CD4-positive, alpha-beta T cell treated with Interleukin-6 at 100 ng/mL for 8 hours (primary cell): ENCODE measurements around the gene HDLBP.

ENCODE experiments used
- DNase-seq: peaks from one replicate; pipeline ENCODE4 v3.0.0-alpha.2; 2020; ENCODE audit warnings: mixed read lengths, low spot score

The HDLBP gene

GRCh38 chr2:241228081-241228859 is 87.2 kb downstream of the HDLBP start:
- DNase-seq, result no peak

DNA sequence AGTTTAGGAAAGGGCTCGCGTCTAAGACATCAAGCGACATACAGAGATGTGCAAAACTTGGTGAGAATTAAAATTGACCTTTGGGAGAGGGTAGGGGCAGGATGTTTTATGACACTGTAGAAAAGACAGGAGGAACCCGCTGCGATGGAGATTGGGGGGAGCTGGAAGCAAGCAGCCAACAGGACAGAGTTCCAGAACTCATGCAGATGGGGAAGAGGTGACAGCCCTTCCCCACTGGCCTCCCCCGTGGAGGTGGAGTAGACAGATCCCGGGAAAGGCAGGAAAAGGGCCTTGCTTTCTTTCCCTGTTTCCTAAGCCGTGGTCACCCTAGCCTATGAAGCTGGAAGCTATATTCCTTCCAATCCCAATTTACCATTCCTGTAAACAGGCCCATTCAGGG is 87.9 kb downstream of the HDLBP start:
- no peak for DNase-seq

DNA sequence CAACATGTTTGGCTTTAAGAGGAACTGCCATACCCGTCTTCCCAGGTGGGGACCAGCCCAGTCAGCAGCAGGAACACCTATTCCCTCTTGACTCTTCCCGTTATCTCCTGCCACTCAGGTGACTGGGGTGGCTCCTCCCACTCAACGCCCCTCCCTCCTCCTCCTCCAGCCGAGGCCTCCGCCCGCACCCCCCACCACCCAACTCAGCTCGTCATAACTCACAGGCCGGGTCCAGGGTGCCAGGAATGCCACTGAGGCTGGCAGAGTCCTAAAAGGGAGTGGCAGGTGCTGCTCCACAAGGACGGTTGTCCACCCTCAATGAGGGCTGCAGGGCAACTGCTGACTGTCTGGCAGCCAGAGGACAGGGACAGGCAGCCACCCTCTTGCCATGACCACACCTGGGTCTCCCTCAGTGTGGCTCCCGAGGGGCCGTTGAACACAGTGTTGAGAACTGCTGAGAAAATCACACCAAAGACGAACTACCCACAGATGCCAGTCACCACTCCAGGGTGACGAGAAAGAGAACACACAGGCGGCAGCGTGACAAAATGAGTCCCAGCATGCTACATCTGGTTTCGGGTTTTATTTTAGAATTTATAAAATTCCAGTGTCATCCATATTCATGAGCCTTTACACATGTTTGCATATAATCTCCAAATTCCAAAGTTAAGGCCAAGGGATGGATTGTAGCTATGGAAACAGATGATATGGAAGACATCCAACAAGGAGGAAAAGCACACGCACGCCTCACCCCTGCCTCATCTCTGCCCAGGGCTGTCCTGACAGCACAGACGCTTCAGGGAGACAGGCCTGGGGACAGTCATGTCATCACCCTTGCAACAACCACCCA is 88.5 kb downstream of the HDLBP start:
- no peak for DNase-seq

- DNase-seq, result no peak
Measured at GRCh38 chr2:241225983-241226382, 89.5 kb downstream of the HDLBP start.

GRCh38 chr2:241225545-241225944 is 89.9 kb downstream of the HDLBP start:
- DNase-seq, result no peak

DNA sequence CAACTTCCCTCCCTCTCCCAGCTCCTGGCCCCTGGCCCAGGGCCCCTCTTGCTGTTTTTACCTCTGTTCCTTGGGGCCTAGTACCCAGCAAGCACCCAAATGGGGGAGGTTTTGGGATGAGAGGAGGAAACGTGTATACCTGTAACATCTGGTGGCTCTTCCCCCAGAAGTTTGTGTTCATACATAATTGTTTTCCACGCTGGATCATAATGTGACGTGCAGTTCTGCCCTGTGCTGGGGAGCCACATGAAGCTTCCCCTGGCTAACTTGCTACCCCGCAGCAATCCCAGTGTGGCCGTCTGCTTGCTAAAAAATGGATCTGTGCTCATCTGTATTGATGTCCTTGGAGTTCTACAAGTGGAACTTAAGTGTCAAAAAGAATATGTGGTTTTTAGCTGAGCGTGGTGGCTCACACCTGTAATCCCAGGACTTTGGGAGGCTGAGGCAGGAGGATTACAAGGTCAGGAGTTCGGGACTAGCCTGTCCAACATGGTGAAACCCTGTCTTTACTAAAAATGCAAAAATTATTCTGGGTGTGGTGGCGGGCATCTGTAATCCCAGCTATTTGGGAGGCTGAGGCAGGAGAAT is 90.5 kb downstream of the HDLBP start:
- DNase-seq, result no peak

DNA sequence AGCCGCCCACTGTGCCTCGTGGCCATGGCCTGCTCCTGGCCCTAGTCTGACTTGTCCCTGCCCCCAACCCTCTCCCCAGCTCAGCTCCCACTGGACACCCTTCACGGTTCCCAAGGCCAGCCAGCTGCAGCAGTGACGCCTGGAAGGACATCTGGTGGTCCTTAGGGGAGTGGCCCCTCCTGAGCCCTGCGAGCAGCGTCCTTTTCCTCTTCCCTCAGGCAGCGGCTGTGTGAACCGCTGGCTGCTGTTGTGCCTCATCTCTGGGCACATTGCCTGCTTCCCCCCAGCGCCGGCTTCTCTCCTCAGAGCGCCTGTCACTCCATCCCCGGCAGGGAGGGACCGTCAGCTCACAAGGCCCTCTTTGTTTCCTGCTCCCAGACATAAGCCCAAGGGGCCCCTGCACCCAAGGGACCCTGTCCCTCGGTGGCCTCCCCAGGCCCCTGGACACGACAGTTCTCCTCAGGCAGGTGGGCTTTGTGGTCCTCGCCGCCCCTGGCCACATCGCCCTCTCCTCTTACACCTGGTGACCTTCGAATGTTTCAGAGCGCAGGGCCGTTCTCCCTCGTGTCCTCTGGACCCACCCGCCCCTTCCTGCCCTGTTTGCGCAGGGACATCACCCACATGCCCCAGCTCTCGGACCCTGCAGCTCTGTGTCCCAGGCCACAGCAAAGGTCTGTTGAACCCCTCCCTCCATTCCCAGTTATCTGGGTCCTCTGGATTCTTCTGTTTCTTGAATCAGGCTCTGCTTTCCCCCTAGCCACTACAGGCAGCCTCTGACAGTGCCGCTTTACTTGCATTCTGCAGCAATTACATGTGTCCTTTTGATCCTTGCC is 91.2 kb downstream of the HDLBP start:
- DNase-seq, result no peak

DNA sequence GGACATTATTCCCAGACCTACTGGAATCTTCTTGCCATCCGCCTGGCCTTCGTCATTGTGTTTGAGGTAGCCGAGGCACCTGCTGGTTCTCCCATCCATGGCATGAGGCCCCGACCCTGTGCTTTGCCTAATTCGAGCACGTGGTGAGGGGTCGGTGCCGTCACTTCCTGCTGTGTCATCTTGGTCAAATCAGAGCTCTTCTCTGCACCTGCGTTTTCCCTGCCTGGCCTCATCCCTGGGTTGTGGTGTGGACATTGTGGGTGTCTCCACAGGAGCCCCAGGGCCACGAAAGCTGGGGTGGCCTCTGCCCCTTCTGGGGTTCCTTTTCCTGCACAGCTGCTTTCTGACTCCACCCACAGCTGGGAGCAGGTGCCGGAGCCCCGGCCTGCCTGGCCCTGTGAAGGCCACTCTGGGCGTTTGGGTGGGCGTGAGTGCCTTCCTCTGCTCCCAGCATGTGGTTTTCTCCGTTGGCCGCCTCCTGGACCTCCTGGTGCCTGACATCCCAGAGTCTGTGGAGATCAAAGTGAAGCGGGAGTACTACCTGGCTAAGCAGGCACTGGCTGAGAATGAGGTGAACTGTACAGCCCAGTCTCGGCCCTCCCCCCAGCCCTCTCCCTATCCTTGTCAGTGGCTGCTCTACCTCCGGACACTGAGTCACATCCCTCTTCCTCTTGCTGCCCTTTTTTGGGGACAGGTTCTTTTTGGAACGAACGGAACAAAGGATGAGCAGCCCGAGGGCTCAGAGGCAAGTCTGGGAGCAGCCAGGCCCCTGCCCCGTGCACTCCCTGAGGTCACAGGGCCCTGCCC is 92.1 kb downstream of the HDLBP start:
- DNase-seq, result no peak

DNA sequence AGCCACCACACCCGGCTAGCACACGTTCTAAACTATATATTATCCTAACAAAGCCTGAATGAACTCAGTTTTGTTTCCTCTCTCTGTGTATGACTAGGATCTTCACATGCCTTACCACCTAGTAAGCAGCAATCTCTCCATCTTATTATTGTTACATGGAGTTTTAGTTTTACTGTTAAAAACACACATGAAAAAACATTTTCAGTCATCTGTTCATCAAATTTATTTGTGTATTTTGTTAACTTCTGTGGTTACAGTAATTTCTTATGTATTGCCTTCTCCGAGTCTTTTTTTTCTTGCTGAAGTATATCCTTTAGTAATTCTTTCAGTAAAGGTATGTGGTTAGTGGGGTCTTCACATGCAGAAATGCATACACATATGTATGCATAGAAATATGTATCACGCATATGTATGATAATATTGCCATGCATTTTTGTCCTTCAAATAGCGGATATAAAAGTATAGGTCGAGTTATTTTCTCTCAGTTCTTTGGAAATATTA is 95.6 kb downstream of the HDLBP start:
- no peak for DNase-seq

- no peak for DNase-seq
Measured at GRCh38 chr2:241219030-241219382, 96.5 kb downstream of the HDLBP start.

- peak; percentile 30 for DNase-seq
Measured at GRCh38 chr2:241218131-241219029, 97.1 kb downstream of the HDLBP start.

DNA sequence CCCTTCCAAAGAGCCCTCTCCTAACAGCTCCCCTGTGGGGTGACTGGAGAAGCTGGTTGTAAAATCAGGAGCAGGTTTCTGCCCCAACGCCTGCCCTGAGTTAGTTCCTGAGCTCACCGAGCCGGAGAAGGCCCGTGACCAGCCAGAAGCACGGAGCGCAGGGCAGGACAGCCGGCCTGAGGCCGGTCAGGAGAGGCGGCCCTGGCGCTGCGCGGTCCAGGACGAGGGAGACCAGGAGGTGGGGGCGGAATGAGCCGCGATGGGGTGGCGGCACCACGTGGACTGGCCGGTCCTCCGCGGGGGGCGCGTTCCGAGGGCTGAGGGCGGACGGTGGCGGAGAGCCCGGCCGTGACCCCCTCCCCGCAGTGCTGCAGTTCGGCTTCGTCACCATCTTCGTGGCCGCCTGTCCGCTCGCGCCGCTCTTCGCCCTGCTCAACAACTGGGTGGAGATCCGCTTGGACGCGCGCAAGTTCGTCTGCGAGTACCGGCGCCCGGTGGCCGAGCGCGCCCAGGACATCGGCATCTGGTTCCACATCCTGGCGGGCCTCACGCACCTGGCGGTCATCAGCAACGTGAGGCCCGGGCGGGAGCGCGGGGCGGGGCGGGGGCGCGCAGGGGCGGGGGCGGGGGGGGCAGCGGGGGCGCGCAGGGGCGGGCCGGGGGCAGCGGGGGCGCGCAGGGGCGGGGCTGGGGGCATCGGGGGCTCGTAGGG is 98.0 kb downstream of the HDLBP start:
- DNase-seq, result no peak

DNA sequence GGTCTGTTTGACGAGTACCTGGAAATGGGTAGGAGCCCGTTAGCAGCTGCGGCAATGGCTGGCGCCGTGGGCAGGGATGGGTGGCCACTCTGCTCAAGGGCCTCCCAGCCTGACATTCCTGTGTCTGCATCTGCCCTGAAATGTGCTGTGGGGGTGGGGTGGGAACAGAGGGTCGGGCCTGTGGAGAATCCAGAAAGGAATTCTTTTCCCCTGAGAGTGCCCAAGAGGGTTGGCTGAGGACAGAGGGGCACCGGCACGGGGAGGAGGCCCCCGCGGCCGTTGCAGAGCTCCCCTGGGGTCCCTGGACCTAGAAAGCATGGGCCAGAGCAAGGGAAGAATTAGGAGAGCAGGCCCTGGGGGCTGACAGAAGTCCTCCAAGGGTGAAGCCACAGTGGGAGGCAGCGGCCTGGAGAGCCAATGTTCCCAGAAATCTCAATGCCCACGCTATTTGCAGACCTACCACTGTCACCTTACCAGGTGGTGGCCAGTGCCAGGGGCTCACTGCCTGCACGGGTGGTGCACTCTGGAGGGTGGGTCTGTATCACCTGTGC is 99.2 kb downstream of the HDLBP start:
- no peak for DNase-seq

- DNase-seq, result no peak
Measured at GRCh38 chr2:241215421-241215820, 100.1 kb downstream of the HDLBP start.

- no peak for DNase-seq
Measured at GRCh38 chr2:241214766-241215165, 100.7 kb downstream of the HDLBP start.

- no peak for DNase-seq
Measured at GRCh38 chr2:241214209-241214608, 101.3 kb downstream of the HDLBP start.

DNA sequence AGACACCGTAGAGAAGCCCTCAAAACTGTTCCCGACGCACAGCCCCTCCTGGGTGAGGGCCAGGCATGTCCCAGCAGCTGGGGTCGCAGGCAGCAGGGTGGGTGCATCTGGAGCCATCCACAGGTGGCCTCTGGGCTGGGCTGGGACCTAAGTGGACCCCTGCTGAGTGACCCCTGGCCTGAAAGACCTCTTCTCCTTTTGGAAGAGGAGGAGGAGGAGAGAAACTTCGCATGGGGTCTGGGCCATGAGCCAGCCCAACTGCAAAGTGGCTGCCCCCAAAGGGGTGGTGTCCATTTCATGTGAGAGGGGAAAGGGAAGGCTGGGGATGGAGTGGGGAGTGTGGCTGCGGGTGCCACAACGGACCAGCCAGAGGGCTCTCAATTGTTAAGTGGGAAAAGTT is 101.9 kb downstream of the HDLBP start:
- no peak for DNase-seq

DNA sequence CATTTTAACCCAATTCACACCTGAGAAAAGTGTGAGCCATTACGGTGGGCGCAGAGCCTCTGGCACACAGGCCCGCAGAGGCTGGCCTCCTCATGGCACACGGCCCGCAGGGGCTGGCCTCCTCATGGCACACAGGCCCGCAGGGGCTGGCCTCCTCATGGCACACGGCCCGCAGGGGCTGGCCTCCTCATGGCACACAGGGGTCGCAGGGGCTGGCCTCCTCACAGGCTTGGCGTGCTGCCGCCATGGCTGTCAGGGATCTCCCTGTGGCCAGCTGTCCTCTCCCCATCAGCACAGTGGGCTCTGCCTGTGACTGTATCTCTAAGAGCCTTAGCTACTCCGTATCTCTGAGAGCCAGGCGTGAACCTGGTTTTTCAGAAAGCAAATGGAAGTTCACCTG is 102.4 kb downstream of the HDLBP start:
- no peak for DNase-seq

DNA sequence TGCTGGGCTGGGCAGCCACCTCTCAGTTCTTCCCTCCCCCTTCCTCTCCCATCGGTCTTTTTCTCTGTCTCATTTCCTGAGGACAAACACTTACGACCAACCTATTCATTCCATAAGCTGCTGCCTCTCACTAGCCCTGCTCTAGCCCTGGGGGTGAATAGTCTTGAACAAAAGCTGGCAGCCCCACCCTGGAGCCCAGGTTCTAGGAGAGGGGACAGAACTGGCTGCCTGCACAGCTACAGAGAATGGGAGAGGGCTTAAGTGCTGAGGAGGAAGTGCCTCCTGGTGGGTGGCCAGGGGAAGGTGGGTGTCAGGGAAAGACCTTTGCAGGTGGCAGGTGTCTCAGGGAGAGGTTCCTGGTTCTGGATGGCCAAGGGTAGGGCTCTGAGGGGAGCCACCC is 104.2 kb downstream of the HDLBP start:
- DNase-seq, result no peak
